Measurements from ENCODE around the gene SLC25A36.

The SLC25A36 gene

GRCh38 chr3:140995881-140996280 is 54.2 kb downstream of the SLC25A36 start:
- DNase-seq: no peak

- peak; percentile 31 for DNase-seq
Observed at GRCh38 chr3:141000027-141000663, 58.5 kb downstream of the SLC25A36 start.

- no peak for DNase-seq
Observed at GRCh38 chr3:141000686-141001085, 59.0 kb downstream of the SLC25A36 start.

GRCh38 chr3:141006344-141006743 is 64.7 kb downstream of the SLC25A36 start:
- DNase-seq: no peak

GRCh38 chr3:141009496-141009895 is 67.9 kb downstream of the SLC25A36 start:
- DNase-seq: no peak

- peak; percentile 69 for DNase-seq
Observed at GRCh38 chr3:141011232-141011996, 69.8 kb downstream of the SLC25A36 start.

GRCh38 chr3:141011997-141012262 is 70.3 kb downstream of the SLC25A36 start:
- no peak for DNase-seq

- DNase-seq: no peak
Observed at GRCh38 chr3:141012571-141012970, 70.9 kb downstream of the SLC25A36 start.

- no peak for DNase-seq
Observed at GRCh38 chr3:141015481-141015880, 73.8 kb downstream of the SLC25A36 start.

- peak; percentile 20 for DNase-seq
Observed at GRCh38 chr3:141017366-141018322, 76.0 kb downstream of the SLC25A36 start.

GRCh38 chr3:141019244-141019643 is 77.6 kb downstream of the SLC25A36 start:
- DNase-seq: no peak

- DNase-seq: no peak
Observed at GRCh38 chr3:141020143-141020830, 78.7 kb downstream of the SLC25A36 start.

- DNase-seq: no peak
Observed at GRCh38 chr3:141021261-141021660, 79.6 kb downstream of the SLC25A36 start.
